ENCODE data around the gene ABCC10. TPM values are rescaled to one million over a fixed set of nuclear protein-coding genes. Genes with fewer than 3 reads are reported as not detected.

ABCC10 gene
- total and polyA plus RNA-seq, 10 of the 15 experiments (the other 5 are each of a cell fraction or from before 2014, with no cell fraction given), result 0.80 to 18.2 (median 6.4) TPM

DNA sequence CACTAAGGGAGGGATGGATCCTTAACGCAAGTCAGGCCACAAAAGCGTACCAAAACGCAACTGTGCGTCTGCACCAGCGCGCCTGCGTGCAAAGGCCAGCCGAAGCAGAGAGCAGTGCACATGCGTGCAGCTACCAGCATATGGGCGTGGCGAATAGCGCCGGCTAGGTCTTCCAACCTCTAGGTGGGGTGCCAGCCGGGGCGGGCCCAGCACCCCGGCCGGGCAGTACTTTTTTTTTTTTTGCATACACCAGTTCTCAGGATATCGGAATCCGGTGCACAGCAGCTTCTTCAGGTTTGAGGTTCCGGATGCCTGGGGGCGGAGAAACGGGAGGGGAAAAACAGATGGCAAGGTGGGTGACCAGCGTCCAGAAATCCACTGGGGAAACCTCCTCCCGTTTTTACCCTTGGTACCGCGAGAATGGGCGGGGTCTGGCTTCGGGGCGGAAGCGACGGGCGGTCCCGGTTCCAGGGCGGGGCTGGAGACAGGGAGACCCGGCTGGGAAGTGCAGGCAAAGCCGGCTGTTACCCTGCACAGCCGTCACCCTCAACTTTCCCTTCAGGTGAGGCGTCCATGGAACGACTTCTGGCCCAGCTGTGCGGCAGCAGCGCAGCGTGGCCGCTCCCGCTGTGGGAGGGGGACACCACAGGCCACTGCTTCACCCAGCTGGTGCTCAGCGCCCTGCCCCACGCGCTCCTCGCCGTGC is at the start of gene ABCC10 (continued):
- TF ChIP-seq, protein P1, sequence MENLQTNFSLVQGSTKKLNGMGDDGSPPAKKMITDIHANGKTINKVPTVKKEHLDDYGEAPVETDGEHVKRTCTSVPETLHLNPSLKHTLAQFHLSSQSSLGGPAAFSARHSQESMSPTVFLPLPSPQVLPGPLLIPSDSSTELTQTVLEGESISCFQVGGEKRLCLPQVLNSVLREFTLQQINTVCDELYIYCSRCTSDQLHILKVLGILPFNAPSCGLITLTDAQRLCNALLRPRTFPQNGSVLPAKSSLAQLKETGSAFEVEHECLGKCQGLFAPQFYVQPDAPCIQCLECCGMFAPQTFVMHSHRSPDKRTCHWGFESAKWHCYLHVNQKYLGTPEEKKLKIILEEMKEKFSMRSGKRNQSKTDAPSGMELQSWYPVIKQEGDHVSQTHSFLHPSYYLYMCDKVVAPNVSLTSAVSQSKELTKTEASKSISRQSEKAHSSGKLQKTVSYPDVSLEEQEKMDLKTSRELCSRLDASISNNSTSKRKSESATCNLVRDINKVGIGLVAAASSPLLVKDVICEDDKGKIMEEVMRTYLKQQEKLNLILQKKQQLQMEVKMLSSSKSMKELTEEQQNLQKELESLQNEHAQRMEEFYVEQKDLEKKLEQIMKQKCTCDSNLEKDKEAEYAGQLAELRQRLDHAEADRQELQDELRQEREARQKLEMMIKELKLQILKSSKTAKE (IDR thresholded peaks at IDR 0.05; ENCODE audit: low read depth, poor library complexity, severe bottlenecking), result no peak
- no peak for TF ChIP-seq NR2F1 (conservative IDR thresholded peaks at IDR 0.05)
- TF ChIP-seq FOXK2 (IDR thresholded peaks at IDR 0.05), result no peak
- TF ChIP-seq, protein P2, sequence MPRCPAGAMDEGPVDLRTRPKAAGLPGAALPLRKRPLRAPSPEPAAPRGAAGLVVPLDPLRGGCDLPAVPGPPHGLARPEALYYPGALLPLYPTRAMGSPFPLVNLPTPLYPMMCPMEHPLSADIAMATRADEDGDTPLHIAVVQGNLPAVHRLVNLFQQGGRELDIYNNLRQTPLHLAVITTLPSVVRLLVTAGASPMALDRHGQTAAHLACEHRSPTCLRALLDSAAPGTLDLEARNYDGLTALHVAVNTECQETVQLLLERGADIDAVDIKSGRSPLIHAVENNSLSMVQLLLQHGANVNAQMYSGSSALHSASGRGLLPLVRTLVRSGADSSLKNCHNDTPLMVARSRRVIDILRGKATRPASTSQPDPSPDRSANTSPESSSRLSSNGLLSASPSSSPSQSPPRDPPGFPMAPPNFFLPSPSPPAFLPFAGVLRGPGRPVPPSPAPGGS (IDR thresholded peaks at IDR 0.05; ENCODE audit: borderline replicate concordance, insufficient read depth, low read depth, low read length, poor library complexity, severe bottlenecking), result no peak
- TF ChIP-seq, protein P3, sequence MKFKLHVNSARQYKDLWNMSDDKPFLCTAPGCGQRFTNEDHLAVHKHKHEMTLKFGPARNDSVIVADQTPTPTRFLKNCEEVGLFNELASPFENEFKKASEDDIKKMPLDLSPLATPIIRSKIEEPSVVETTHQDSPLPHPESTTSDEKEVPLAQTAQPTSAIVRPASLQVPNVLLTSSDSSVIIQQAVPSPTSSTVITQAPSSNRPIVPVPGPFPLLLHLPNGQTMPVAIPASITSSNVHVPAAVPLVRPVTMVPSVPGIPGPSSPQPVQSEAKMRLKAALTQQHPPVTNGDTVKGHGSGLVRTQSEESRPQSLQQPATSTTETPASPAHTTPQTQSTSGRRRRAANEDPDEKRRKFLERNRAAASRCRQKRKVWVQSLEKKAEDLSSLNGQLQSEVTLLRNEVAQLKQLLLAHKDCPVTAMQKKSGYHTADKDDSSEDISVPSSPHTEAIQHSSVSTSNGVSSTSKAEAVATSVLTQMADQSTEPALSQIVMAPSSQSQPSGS (IDR thresholded peaks at IDR 0.05; ENCODE audit: low read length), result no peak
- TF ChIP-seq FOS (IDR thresholded peaks at IDR 0.05; ENCODE audit: borderline replicate concordance, extremely low read depth, insufficient read length), result no peak
- TF ChIP-seq NR2C1 (IDR thresholded peaks at IDR 0.05), result no peak
- TF ChIP-seq ZNF384 (IDR thresholded peaks at IDR 0.05; ENCODE audit: borderline replicate concordance, low read depth, low read length), result peak; percentile 87
- no peak for TF ChIP-seq KLF5 (IDR thresholded peaks at IDR 0.05; ENCODE audit: partially characterized antibody)
- no peak for TF ChIP-seq IRF4 (IDR thresholded peaks at IDR 0.05; ENCODE audit: low read depth, low read length)
- TF ChIP-seq MTA3 (IDR thresholded peaks at IDR 0.05; ENCODE audit: borderline replicate concordance, low read length), result no peak

Data from GM12878 (cell line).